ENCODE data around the gene BICC1. TPM values are rescaled to one million over a fixed set of nuclear protein-coding genes. Genes with fewer than 3 reads are reported as not detected.

BICC1 gene
- total RNA-seq, 1 experiment from 2014 or later: 118 TPM

DNA sequence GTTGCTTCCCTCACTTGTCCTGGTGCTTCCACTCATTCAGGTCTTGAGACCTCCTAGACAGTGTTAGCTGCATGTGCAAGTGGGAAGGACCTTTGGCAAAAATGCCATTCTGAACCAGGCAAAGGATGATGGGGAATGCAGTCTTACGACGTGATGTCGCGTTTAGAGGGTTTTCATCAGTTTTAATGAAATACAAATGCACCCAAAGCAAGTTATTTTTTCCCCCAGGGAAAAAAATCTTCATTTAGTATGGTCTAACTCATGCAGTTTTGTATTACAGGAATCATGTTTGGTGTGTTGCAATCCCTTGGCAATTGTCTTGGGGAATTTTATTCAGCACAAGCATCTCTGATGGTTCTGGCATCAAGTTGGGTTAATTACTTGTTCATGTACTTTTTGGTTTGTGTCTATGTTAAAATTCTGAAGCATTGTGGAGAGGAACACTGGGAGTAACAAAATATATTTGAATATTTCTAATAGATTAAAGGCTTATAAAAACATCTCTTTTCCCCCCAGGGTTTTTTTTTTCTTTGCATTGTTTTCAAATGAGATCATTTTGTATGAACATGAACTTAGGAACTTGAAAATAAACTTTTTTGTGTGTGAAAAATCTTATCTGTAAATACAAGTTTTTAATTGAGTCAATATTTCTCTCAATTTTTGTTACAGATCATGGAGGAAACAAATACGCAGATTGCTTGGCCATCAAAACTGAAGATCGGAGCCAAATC lies 188.9 kb downstream of the BICC1 start:
- no peak for DNase-seq
- TF ChIP-seq CTCF (IDR thresholded peaks at IDR 0.05; ENCODE audit: insufficient read depth in 1 of 2, low read depth in 1 of 2, low read length in 1 of 2, severe bottlenecking in 1 of 2, unreplicated experiment in 1 of 2): no peak
- Mint-ChIP-seq H3K4me1 (ENCODE audit: low read depth, unreplicated experiment) (peaks cover 14% of the 10 kb centered on the region), H3K27me3 (ENCODE audit: insufficient read depth, unreplicated experiment) (no peaks in the 10 kb centered on the region), H3K4me3 (ENCODE audit: unreplicated experiment) (no peak overlapping the region), H3K36me3 (ENCODE audit: insufficient read depth, unreplicated experiment) (peaks cover 19% of the 10 kb centered on the region), H3K27ac (ENCODE audit: unreplicated experiment) (no peak overlapping the region), H3K9me3 (ENCODE audit: unreplicated experiment) (peaks cover under 1% of the 10 kb centered on the region)
- Histone ChIP-seq H3K36me3 (ENCODE audit: control insufficient read depth, insufficient read depth, low read length) (no peaks in the 10 kb centered on the region), H3K9me3 (no peaks in the 10 kb centered on the region), H3K4me3 (ENCODE audit: low read depth, low read length) (no peak overlapping the region), H3K27me3 (replicated peaks; ENCODE audit: control insufficient read depth, insufficient read depth, low read length) (no peaks in the 10 kb centered on the region), H3K4me1 (peaks cover 17% of the 10 kb centered on the region; the same call in 1 of the 2 replicates)
- intact Hi-C loops (cut with micrococcal nuclease; ENCODE audit: unreplicated experiment): no loop called here
- BruUV-seq (replicated peaks): no TSS peak
- POLR2A ChIA-PET: no interaction called here
- CTCF ChIA-PET: no interaction called here

- H3K4me3 Mint-ChIP-seq (ENCODE audit: unreplicated experiment): no peak overlapping the region
- peaks cover 21% of the 10 kb centered on the region for H3K36me3 Mint-ChIP-seq (ENCODE audit: insufficient read depth, unreplicated experiment)
- H3K27me3 Mint-ChIP-seq (ENCODE audit: insufficient read depth, unreplicated experiment): no peaks in the 10 kb centered on the region
- no peaks in the 10 kb centered on the region for H3K36me3 ChIP-seq (ENCODE audit: control insufficient read depth, insufficient read depth, low read length)
- BruUV-seq (replicated peaks): no TSS peak
- H3K9me3 ChIP-seq: no peaks in the 10 kb centered on the region
- ChIA-PET POLR2A (no interaction called here), CTCF (no interaction called here)
- intact Hi-C loops (cut with micrococcal nuclease; ENCODE audit: unreplicated experiment): no loop called here
- peaks cover 6% of the 10 kb centered on the region for H3K9me3 Mint-ChIP-seq (ENCODE audit: unreplicated experiment)
- H3K4me3 ChIP-seq (ENCODE audit: low read depth, low read length): no peak overlapping the region
- H3K27me3 ChIP-seq (replicated peaks; ENCODE audit: control insufficient read depth, insufficient read depth, low read length): no peaks in the 10 kb centered on the region
- no peak for TF ChIP-seq CTCF (IDR thresholded peaks at IDR 0.05; ENCODE audit: insufficient read depth in 1 of 2, low read depth in 1 of 2, low read length in 1 of 2, severe bottlenecking in 1 of 2, unreplicated experiment in 1 of 2)
- DNase-seq: no peak
- peaks cover 14% of the 10 kb centered on the region for H3K4me1 Mint-ChIP-seq (ENCODE audit: low read depth, unreplicated experiment)
- no peak overlapping the region for H3K27ac Mint-ChIP-seq (ENCODE audit: unreplicated experiment)
- H3K4me1 ChIP-seq: peaks cover 10% of the 10 kb centered on the region; the same call in 1 of the 2 replicates
Observed at GRCh38 chr10:58704226-58704625, 191.6 kb downstream of the BICC1 start.

DNA sequence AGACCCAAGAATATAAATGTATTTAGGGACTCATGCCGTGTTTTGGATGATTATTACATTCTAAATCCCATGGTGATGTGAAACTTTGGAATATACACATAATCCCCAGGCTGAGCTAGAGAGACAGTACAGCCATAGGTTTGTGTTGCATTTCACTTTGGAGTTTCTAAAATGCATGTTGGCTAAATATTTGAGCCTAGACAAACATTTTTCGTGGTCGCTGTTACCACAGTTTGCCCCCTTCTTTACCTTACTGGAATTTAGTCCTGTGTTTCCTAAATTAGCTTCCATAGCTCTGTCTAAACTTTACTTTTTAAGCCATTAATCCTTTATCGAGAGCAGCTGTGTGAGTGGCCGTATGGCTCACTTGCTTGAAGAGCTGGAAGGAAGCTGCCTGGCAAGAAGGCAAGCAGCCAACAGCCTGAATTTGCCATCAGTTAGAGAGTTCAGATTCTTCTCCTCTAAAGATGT lies 192.0 kb downstream of the BICC1 start:
- Histone ChIP-seq H3K4me3 (ENCODE audit: low read depth, low read length) (no peak overlapping the region), H3K27me3 (replicated peaks; ENCODE audit: control insufficient read depth, insufficient read depth, low read length) (no peaks in the 10 kb centered on the region), H3K36me3 (ENCODE audit: control insufficient read depth, insufficient read depth, low read length) (no peaks in the 10 kb centered on the region), H3K9me3 (no peaks in the 10 kb centered on the region), H3K4me1 (peaks cover 10% of the 10 kb centered on the region; the same call in 1 of the 2 replicates)
- intact Hi-C loops (cut with micrococcal nuclease; ENCODE audit: unreplicated experiment): no loop called here
- Mint-ChIP-seq H3K27ac (ENCODE audit: unreplicated experiment) (no peak overlapping the region), H3K9me3 (ENCODE audit: unreplicated experiment) (peaks cover 6% of the 10 kb centered on the region), H3K36me3 (ENCODE audit: insufficient read depth, unreplicated experiment) (peaks cover 21% of the 10 kb centered on the region), H3K4me3 (ENCODE audit: unreplicated experiment) (no peak overlapping the region), H3K4me1 (ENCODE audit: low read depth, unreplicated experiment) (peaks cover 13% of the 10 kb centered on the region), H3K27me3 (ENCODE audit: insufficient read depth, unreplicated experiment) (no peaks in the 10 kb centered on the region)
- TF ChIP-seq CTCF (IDR thresholded peaks at IDR 0.05; ENCODE audit: insufficient read depth in 1 of 2, low read depth in 1 of 2, low read length in 1 of 2, severe bottlenecking in 1 of 2, unreplicated experiment in 1 of 2): no peak
- ChIA-PET CTCF (no interaction called here), POLR2A (interaction anchor here (0.6 kb wide), 1 partner anchor 73 kb away, joined by 3 read pairs; no protein-coding TSS in a partner anchor)
- no peak for DNase-seq
- no TSS peak for BruUV-seq (replicated peaks)
